Smooth muscle cell of bladder (primary cell): Measurements from ENCODE around the gene SCYGR4. TPM values are rescaled to one million over a fixed set of nuclear protein-coding genes. Genes with fewer than 3 reads are reported as not detected.

Experiments
- total RNA-seq: library from RNA; depleted of rRNA; stranded (reverse); fragments of >200 nt; gene quantifications from 2 replicates; pipeline ENCODE4 v1.2.3, GENCODE V29; 2014

SCYGR4 gene
- total RNA-seq = 0.09 TPM in 1 of 2 replicates, not detected in the other

GRCh38 chr2:227617316-227618230 is at the start of gene SCYGR4:
Gene SCYGR4 (plus strand): TSS chr2:227617498. CDS start chr2:227617498, 0 bp downstream.

GRCh38 chr2:227598835-227599503 is 18.3 kb upstream of the SCYGR4 start, which contains the start of gene SCYGR2:
Gene SCYGR2 (plus strand): TSS chr2:227598893. CDS start chr2:227598893, 0 bp downstream.

GRCh38 chr2:227614740-227615139 is 2.6 kb upstream of the SCYGR4 start, which contains the start of gene SCYGR3:
Gene SCYGR3 (minus strand): TSS chr2:227614840. CDS start chr2:227614840, 0 bp downstream.

GRCh38 chr2:227666631-227667170 is 49.4 kb downstream of the SCYGR4 start, which contains the start of gene SCYGR5:
Gene SCYGR5 (plus strand): TSS chr2:227666804. CDS start chr2:227666804, 0 bp downstream.

Other genes starting within 250 kb of the SCYGR4 start
- gene TM4SF20, start 238.2 kb upstream of the SCYGR4 start, total RNA-seq = under 0.01 and 0.09 TPM in 2 replicates
- gene SCYGR1, start 229.5 kb upstream of the SCYGR4 start, total RNA-seq = not detected in 2 replicates
- gene AGFG1, start 145.3 kb upstream of the SCYGR4 start, total RNA-seq = 56.0 and 68.4 TPM in 2 replicates
- gene SCYGR2, start 18.6 kb upstream of the SCYGR4 start, total RNA-seq = not detected in 2 replicates
- gene SCYGR3, start 2.7 kb upstream of the SCYGR4 start, total RNA-seq = not detected in 2 replicates
- not detected in 2 replicates for gene SCYGR5, start 49.3 kb downstream of the SCYGR4 start, total RNA-seq
- 1.0 and 2.1 TPM in 2 replicates for gene SLC19A3, start 100.5 kb downstream of the SCYGR4 start, total RNA-seq
- not detected in 2 replicates for gene SCYGR6, start 107.3 kb downstream of the SCYGR4 start, total RNA-seq
- not detected in 2 replicates for gene SCYGR7, start 110.8 kb downstream of the SCYGR4 start, total RNA-seq
- not detected in 2 replicates for gene SCYGR8, start 128.4 kb downstream of the SCYGR4 start, total RNA-seq
- gene CCL20, start 196.3 kb downstream of the SCYGR4 start, total RNA-seq = 0.28 TPM in 1 of 2 replicates, not detected in the other